SH-SY5Y (cell line): ENCODE data around the gene CDCA7L.

Source experiments
- GATA2 ChIP-seq: IDR thresholded peaks from 2 replicates; pipeline ENCODE4 v1.6.1; 2011; ENCODE audit warnings: mild to moderate bottlenecking, low read depth, low read length
- GATA3 ChIP-seq: IDR thresholded peaks from 2 replicates; pipeline ENCODE4 v1.6.1; 2011; ENCODE audit warnings: low read depth, mild to moderate bottlenecking, low read length, moderate library complexity

DNA sequence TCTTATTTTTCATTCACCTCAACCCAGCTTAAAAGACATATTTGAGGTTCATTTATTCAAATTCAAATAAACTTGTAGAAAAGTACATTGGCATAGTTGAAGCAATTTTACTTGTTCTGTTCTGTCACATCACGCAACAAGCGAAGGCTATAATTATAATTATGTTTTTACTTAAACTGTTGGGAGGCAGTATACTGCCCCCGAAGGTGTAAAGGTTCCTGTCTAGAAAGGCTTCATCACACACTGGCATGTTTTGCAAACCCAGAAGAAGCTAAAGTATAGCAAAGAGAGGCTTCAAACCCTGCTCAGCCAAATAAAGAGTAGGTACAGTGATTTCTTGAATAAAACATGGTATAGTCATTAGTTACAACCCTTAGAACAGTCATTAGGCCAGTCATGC, 62.6 kb downstream of the CDCA7L start:
- TF ChIP-seq GATA2: no peak
- no peak for TF ChIP-seq GATA3
